ENCODE data around the gene SERPINA3.
"Not testable (repeated sequence)": the region's sequence is repeated elsewhere in the genome, so short reads cannot be mapped to it uniquely, and the experiment has no call there.

Gene SERPINA3

DNA sequence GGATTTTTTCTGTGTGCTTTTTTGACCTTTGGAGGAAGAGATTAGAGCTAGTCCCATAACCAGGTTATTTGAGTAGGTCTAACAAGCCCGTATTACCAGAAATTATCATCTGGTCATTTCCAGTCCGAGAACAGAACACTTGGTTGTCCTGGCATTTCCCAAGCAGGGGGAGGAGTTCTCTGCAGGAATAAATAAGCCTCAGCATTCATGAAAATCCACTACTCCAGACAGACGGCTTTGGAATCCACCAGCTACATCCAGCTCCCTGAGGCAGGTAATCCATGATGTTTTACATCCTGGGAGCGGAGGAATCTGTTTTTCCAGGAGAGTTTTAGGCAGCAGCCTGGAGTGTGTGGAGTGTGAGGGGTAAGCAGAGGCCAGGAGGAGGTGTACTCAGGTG lies at the start of gene SERPINA3:
Gene SERPINA3, plus strand, starts transcription at position 218 of the 400 bp plus-strand sequence. CDS start 2,051 bp downstream, outside the sequence.
- in situ Hi-C loops (cut with MboI; ENCODE audit: low sequenced_read_pairs), result no loop called here

DNA sequence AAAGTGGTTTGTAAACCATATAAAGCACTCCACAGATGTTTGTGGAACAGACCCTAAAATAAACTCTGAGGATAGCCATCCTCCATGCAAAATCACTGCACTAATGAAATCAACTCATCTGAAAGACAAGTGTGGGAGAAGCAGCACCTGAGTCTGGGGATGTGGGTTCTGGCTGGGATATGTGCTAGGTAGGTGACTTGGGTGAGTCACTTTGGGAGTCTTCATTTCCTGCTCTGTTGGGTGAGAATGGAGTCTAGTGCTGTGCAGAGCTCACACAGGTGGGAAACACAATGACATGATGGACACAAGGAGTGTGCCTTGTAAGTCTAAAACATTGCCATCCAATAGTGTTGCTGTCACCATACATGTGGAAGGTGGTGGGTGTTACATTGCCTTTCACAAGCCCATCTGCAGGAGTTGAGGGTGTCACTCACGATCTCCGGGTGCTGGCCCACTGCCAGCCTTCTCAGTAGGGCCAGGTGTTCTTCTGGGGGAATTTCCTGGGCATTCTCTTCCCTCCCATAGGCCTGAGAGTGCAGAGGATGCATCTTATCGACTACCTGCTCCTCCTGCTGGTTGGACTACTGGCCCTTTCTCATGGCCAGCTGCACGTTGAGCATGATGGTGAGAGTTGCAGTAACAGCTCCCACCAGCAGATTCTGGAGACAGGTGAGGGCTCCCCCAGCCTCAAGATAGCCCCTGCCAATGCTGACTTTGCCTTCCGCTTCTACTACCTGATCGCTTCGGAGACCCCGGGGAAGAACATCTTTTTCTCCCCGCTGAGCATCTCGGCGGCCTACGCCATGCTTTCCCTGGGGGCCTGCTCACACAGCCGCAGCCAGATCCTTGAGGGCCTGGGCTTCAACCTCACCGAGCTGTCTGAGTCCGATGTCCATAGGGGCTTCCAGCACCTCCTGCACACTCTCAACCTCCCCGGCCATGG lies 49.0 kb upstream of the SERPINA3 start:
- in situ Hi-C loops (cut with MboI; ENCODE audit: low sequenced_read_pairs), result no loop called here

DNA sequence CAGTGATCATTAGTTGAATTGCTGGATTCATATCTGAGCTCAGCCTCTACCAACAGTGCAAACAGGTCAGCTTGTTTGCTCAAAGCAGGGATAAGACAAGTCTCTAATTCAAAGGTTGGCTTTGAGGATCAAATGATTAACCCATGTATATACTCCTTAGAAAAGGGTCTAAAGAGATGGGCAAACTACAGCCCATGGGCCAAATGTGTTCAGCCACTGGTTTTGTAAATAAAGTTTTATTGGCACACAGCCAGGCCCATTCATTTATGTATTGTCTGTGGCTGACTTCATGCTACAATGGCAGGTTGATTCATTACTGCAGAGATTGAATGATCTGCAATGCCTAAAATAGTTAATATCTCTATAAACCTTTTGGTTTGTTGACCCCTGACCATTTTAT lies 47.8 kb upstream of the SERPINA3 start:
- in situ Hi-C loops (cut with MboI; ENCODE audit: low sequenced_read_pairs), result no loop called here

DNA sequence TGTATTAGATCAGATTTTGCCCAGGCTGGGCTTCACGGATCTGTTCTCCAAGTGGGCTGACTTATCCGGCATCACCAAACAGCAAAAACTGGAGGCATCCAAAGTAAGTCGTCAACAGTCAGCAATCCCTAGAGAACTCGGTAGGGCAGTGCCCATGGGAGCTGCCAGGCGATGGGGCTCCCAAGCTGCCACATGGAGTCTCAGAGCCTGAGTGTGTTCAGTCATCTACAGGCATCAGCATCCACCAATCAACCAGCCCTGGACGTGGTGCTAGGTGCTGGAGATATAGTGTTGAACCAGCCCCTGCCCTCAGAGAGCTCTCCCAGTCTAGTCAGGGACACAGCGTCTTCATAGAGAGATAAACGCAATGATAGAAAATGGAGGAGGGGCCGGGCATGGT lies 44.0 kb upstream of the SERPINA3 start:
- in situ Hi-C loops (cut with MboI; ENCODE audit: low sequenced_read_pairs), result no loop called here

DNA sequence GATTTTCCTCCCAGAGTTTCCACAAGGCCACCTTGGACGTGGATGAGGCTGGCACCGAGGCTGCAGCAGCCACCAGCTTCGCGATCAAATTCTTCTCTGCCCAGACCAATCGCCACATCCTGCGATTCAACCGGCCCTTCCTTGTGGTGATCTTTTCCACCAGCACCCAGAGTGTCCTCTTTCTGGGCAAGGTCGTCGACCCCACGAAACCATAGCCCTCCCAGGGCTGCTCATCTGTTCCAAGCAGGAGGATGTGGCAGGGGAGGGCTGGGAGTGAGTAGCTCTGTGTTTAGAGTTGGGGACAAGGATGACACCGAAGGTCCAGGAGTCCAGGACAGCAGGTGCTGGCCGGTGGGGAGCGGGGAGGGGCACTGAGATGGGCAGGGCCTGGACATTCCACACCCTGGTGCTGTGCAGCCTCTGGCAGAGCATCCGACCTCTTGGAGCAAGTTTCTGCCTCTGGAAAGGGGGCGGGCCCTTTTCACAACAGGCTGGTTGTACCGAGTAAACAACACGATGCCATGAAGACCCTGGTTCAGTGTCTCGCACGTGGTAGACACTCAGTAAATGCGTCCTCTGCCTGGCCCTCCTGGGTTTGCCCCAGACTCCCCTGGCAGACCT lies 42.7 kb upstream of the SERPINA3 start:
- in situ Hi-C loops (cut with MboI; ENCODE audit: low sequenced_read_pairs), result no loop called here

DNA sequence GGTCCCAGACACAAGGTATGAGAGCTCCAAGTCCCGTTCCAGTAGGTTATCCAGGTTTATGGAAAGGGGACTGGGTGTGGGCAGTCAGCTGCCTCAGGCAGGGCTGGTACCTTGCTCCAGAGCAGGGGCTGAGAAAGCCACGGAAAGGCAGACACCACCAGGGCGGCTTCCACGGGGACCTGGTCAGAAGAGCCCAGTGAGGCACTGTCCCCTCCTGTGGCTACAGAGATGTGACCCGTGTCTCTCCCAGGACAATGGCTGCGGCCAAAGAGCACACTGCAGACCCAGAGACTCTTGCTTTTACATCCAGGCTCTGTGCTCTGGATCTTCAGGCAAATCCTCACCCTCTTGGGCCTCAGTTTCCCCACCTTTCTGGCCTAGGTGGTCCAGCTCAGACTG lies 42.2 kb upstream of the SERPINA3 start:
- in situ Hi-C loops (cut with MboI; ENCODE audit: low sequenced_read_pairs), result no loop called here

DNA sequence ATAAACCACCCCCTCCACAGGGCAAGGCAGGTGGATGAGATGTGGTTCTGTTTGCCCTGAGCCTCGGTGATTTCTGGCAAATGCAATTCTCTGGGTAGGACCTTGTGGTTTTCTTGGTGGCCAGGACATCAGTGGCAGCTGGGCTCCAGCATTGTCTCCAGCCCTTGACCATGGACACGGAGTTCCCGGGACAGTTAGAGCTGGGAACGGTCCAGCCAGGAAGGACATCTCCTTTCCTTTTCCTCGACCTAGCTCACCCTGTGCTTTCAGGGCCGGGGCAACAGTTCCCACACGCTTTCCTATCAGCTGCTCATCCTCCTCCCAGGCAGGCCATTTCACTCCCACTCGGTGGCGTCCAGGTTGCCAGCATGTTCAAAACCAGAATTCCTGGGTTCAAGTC lies 41.8 kb upstream of the SERPINA3 start:
- in situ Hi-C loops (cut with MboI; ENCODE audit: low sequenced_read_pairs), result no loop called here

DNA sequence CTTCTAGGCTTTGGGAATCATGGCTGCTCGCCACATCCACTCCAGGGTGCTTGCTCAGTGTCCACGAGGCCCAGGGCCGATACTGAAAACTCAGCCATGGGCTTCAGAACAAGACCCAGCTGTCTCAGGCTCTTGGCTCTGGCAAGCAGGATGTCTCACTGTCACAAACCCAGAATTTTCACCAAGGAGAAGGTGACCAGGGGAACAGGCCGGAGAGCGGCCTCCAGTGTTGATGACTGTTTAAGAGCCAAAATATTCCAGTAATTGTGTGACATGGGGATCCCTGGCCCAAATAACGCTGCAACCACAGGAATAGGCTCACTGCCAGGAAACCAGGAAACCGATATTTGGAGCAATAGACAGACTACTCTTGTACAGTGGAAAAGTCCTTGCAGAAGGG lies 40.8 kb upstream of the SERPINA3 start:
- in situ Hi-C loops (cut with MboI; ENCODE audit: low sequenced_read_pairs), result no loop called here

DNA sequence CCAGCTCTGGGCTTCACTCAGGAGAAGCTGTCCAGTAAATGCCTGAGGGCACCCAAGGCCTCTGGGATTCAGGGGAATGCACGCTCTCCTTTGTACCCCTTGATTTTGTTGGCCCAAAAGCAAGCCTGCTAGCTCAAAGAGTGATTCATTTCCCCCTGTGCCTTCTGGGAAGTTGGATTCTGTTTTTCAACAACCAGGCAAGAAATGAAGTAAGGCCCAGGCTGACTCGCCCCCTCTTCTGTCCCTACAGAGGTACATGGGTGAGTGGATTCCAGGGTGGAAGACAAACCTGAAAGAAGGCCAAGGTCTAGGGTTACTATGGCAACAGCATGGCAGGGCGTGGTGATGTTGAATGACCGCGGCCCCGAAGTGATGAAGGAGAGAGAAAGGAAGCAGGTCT lies 40.2 kb upstream of the SERPINA3 start:
- in situ Hi-C loops (cut with MboI; ENCODE audit: low sequenced_read_pairs), result no loop called here

DNA sequence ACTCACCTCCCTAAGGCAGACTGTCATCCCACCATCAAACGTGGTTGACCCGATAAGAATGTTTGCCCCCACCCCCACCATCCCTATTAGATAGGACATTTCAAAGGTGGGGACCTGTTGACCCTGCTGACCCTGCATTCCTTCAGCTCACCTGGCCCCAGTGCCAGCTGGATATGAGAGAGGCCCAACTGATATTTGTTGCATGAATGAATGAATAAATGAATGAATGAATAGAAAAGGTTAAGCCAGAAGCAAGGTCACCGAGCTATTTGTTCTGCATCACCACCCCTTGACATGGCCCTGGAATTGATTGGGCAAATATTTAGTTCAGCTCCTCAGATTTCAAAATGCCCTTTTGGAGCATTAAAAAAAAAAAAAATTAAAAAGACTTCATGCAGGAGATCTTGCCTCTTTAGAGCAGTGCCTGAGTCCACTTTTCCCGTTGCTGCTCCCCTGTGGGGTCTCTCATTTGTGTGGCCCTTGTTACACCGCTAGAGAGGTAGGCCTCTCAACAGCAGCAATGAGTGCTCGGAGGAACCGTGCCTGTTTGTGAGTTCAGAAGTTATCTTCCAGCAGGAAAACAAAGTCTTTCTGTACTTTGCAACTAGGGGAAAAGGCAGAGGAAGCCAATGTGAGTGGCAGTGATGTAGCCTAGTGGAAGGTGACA lies 39.4 kb upstream of the SERPINA3 start:
- in situ Hi-C loops (cut with MboI; ENCODE audit: low sequenced_read_pairs), result no loop called here

DNA sequence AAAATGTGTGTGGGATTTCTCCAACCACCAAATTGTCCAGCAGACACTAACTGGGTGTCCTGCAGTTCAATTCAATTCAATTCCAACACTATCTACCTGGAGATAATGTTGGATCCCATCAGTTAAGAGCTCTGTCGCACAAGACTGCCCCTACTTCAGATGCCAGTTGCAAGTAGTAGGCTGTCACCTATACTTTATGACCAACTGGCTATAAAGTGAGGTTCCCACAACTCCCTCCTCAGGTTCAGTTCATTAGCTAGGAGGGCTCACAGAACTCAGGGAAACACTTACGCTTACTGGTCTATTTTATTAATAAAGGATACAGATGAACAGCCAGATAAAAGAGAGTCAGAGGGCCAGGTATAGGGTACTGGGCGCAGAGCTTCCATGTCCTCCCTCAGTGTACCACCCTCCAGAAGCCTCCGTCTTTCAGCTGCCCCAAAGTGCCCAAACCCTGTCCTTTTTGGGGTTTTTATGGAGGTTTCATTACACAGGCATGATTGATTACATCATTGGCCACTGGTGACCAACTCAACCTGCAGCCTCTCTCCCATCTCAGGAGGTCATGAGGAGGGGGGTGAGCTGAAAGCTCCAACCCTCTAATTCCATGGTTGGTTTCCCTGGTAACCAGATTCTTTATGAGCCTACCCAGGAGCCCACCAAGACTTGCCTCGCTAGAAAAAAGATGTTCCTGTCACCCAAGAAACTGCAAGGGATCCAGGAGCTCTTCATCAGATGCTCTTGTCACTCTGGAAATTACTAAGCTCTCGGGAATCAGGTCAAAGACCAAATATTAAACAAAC lies 38.5 kb upstream of the SERPINA3 start:
- in situ Hi-C loops (cut with MboI; ENCODE audit: low sequenced_read_pairs), result no loop called here

DNA sequence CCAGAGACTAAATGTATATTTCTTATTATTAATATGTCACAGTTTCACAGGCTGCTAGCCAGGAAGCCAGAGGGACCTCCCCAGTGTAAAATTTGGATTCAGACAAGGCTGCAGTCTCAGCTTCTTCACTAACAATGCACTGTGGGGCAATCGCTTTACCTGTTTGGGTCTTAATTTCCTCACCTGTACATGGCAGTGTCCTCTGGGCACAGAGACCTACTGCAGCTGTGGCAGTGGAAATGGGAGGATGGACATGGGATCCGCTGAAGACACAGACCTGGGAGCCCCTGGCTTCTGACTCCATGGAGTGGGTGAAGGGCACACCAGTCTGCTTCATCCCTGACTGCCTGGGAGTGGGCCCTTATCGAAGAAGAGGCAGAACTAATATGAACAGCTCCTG lies 37.9 kb upstream of the SERPINA3 start:
- in situ Hi-C loops (cut with MboI; ENCODE audit: low sequenced_read_pairs), result no loop called here

DNA sequence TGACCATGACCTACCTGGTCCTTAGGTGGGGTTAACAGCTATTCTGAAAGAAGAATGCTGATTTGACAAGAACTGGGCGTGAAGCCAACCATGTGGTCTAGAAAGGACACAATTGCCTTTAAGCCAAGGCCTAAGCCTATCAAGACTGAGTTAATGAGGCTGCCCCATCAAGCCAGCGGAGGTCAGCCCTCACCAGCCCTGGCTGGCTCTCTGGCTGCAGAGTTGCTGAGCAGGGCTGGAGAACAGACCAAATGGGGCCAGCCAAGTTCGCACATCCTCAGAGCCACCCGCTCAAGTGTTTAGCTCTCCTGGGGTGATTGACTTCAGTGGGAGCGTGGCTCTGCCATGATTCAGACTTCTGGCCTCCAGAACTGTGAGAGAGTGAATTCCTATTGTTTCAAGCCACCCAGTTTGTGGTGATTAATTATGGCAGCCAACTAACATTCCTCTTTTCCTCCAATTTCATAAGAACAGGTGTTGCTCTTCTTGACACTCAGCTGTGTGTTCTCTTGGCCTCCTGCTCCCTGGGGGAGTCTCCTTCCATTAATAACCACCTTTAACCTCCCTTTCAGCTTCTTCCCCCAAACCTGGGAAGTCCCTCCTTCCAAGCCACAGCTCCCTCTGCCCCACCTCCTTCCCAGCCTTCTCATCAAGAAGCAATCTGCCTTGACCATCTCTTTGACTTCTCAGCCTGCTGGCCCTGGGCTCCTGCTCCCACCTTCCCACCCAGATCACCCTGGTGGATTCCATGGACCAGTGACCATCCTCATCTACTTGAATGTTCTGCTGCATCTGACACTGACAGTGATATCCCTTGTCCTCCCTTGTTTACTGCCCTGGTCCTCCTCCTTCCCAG lies 36.2 kb upstream of the SERPINA3 start:
- in situ Hi-C loops (cut with MboI; ENCODE audit: low sequenced_read_pairs), result no loop called here

DNA sequence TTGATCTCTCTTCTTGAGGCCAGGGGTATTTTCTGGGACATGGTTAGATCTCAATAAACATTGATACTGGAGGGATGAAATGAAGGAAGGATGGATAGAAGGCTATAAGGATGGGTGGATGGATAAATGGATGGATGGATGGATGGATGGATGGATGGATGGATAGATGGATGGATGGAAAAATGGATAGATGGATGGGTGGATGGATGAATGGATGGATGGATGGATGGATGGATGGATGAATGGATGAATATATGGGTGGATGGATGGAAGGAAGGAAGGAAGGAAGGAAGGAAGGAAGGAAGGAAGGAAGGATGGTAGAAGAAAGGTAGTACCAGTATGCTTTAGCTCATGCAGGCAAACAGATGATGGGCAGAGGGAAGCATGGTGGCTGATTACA lies 34.7 kb upstream of the SERPINA3 start:
- in situ Hi-C loops (cut with MboI; ENCODE audit: low sequenced_read_pairs), result not testable (repeated sequence)

DNA sequence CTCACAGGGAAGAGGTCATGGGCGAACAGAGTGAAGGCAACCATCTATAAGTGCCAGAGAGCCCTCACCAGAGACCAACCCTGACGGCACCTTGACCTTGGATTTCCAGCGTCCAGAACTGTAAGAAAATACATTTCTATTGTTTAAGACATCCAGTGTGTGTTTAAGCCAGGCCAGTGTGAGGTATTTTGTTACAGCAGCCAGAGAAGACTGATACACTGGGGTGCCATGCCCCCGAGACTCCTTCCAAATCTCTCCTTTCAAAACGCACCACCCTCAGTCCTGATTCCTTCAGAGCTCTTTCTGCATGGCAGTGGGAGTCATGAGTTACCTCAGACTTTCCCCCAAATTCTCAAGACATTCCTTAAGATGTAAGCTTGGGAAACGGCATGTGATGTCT lies 33.5 kb upstream of the SERPINA3 start:
- in situ Hi-C loops (cut with MboI; ENCODE audit: low sequenced_read_pairs), result no loop called here

DNA sequence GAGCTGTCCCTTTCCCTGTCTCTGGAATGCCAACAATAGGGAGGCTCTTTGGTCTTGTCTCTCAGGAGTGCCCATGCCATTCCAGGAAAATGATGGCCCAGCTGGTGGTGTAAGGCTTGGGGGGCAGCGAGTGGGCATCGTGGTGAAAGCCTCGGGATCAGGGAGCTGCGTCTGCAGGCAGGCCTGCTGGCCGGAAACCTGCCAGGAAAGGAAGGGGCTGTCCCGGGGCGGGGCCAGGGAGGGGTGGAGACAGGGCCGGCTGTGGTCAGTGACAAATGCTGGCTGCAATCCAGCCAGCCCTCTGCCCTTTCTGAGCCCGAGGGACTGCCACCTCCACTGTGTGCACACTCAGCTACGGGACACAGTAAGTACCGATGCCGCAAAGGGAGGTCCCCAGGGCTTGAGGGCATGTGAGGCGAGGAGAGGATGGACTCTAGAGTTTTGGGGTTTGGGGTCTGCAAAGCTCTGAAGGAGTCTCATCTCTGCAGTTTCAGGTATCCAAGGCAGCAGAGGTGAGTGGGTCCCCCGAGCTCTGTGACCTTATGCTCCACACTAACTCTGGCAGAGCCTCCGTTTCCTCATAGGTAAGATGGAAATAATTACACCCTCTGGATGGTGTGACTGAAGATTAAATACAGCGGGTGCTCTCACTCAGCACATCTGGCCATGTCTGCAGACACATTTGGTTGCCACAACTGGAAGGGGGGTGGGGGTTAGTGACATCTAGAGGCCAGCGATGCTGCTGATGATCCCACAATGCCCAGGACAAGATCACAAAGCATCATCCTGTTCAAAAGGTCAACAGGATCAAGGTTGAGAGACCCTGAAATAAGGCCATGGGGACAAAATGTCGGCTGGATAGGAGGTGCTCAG lies 30.8 kb upstream of the SERPINA3 start, which contains the start of gene SERPINA5:
Gene SERPINA5, plus strand, starts transcription at position 300 of the 873 bp plus-strand sequence. CDS start 5,937 bp downstream, outside the sequence.
- in situ Hi-C loops (cut with MboI; ENCODE audit: low sequenced_read_pairs), result no loop called here

DNA sequence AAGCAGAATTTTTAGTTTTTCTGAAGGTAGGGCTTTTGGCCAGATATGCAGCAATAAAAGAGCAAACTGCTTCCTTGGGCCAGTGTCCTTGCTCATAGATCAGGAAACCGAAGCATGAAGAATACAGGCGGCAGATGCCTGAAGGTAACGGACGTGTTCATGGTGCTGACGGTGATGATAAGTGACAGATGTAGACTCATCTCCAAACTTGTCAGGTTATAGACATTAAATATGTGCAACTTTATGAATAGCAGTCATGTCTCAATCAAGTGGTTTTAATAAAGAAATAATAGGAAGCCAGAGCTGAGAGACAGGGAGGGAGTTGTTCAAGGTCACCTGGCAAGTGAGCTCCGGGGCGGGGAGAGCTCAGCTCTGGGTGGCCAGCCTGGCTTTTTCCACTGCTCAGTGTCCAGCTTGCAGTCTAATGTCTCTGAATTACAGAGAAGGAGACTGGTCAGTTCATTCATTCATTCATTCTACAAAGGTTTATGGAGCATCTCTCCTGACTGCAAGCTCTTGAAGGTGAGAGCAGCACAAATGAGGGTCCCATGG lies 29.9 kb upstream of the SERPINA3 start:
- in situ Hi-C loops (cut with MboI; ENCODE audit: low sequenced_read_pairs), result no loop called here

DNA sequence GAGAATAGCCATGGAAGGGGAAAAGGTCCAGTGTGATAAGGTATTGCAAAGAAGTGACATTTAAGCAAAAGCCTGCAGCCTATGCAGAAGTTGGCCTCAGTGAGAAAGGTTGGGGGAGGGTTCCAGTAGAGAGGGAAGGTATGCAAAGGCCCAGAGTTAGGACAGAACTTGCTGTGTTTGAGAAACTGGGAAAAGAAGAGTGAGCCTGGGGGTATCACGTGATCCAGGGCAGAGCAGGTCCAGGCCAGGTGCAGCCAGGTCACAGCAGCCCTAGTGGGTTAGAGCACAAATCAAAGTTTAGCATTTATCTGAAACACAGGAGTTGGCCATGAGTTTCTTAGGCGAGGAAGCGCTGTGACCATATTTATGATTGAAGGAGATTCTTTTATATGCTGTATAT lies 29.3 kb upstream of the SERPINA3 start:
- in situ Hi-C loops (cut with MboI; ENCODE audit: low sequenced_read_pairs), result no loop called here

DNA sequence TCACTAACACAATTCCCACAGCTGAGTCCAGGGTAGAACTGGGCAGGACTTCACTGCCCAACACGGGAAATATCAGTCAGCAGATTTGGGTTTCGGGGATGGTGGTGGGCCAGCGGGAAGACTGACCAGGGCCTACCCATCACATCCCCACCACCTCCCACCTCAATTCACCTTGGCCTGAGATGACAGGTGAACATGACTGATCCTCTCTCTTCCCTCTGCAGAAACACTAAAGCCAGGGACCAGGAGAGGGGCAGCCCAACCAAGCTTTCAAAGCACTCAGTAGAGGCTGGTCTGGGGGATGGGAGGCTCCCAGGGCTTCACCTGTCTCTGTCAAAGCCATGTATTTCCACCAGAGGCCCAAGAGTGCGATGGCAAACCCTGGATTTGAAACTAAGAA lies 28.6 kb upstream of the SERPINA3 start:
- in situ Hi-C loops (cut with MboI; ENCODE audit: low sequenced_read_pairs), result no loop called here
